Activated B cell treated with CpG ODN at 0.5 μM for 24 hours (primary cell): ENCODE measurements around the gene SIRT6. TPM values are rescaled to one million over a fixed set of nuclear protein-coding genes. Genes with fewer than 3 reads are reported as not detected.

Experiments
- ATAC-seq: fragments of 200-7000 bp; cut with Tn5 transposase; one replicate; pipeline ENCODE4 v1.10.0; 2021; ENCODE audit warnings: low read depth, mild to moderate bottlenecking, moderate library complexity
- CTCF ChIA-PET: fragments of 350-600 bp; sonication (Branson Sonifier 250); formaldehyde crosslinking; loops from one replicate; lab custom pipeline; 2021; ENCODE audit warnings: antibody characterized with exemption; lab: Charles Lee
- POLR2A ChIA-PET: fragments of 350-600 bp; sonication (Branson Sonifier 250); formaldehyde crosslinking; loops from one replicate; lab custom pipeline; 2021; ENCODE audit warnings: antibody characterized with exemption; lab: Charles Lee
- DNase-seq: peaks from one replicate; pipeline ENCODE4 v3.0.0; 2022
- H3K27ac Mint-ChIP-seq: one replicate; pipeline ENCODE4 v1.8.0; 2020; ENCODE audit warnings: mixed read lengths
- H3K27me3 Mint-ChIP-seq: one replicate; pipeline ENCODE4 v1.8.0; 2021; ENCODE audit warnings: mixed read lengths
- H3K36me3 Mint-ChIP-seq: one replicate; pipeline ENCODE4 v1.8.0; 2021; ENCODE audit warnings: low read depth, mixed read lengths
- H3K4me1 Mint-ChIP-seq: one replicate; pipeline ENCODE4 v1.8.0; 2021; ENCODE audit warnings: mixed read lengths
- H3K4me3 Mint-ChIP-seq: one replicate; pipeline ENCODE4 v1.8.0; 2020; ENCODE audit warnings: mild to moderate bottlenecking, mixed read lengths
- H3K9me3 Mint-ChIP-seq: one replicate; pipeline ENCODE4 v1.8.0; 2020; ENCODE audit warnings: mixed read lengths
- intact Hi-C: fragments of 100-400 bp; cut with micrococcal nuclease; formaldehyde crosslinking; loops from one replicate; pipeline ENCODE4 v1.15.1; 2024
- total RNA-seq: library from RNA; stranded (reverse); gene quantifications from 2 replicates; pipeline ENCODE4 v1.2.3, GENCODE V29; 2022
- TF ChIP-seq, protein P1 (sequence below): fragments of 200-600 bp; IDR thresholded peaks from one replicate; pipeline ENCODE4 v1.8.0; 2022; ENCODE audit warnings: antibody characterized with exemption, mild to moderate bottlenecking

SIRT6 gene
- total RNA-seq, 1 donor from 2014 or later = 34.1 TPM

DNA sequence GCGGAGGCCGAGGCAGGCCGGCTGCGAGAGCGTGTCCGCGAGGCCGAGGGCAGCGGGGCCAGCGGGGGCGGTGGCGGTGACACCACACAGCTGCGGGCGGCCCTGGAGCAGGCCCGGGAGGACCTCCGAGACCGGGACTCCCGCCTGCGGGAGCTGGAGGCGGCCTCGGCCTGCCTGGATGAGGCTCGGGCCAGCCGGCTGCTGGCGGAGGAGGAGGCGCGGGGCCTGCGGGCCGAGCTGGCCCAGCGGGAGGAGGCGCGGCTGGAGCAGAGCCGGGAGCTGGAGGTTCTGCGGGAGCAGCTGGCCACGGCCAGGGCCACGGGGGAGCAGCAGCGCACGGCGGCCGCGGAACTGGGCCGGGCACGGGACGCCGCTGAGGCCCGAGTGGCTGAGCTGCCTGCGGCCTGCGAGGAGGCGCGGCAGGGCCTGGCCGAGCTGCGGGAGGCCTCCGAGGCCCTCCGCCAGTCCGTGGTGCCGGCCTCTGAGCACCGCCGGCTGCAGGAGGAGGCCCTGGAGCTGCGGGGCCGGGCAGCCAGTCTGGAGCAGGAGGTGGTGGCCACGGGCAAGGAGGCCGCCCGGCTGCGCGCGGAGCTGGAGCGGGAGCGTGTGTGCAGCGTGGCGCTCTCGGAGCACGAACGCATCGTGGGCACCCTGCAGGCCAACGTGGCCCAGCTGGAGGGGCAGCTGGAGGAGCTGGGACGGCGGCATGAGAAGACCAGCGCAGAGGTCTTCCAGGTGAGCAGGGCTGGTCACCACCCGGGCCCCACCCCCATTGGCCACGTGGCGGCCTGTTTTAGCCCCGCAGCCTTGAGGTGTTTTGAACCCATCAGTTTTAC lies 35.3 kb upstream of the SIRT6 start:
- CTCF ChIA-PET = no interaction called here
- Mint-ChIP-seq H3K36me3 (no peaks in the 10 kb centered on the region), H3K27me3 (no peaks in the 10 kb centered on the region), H3K4me1 (peaks cover 11% of the 10 kb centered on the region), H3K27ac (no peak overlapping the region), H3K9me3 (no peaks in the 10 kb centered on the region), H3K4me3 (no peak overlapping the region)
- DNase-seq (no peak), ATAC-seq (no peak)
- TF ChIP-seq, protein P1, sequence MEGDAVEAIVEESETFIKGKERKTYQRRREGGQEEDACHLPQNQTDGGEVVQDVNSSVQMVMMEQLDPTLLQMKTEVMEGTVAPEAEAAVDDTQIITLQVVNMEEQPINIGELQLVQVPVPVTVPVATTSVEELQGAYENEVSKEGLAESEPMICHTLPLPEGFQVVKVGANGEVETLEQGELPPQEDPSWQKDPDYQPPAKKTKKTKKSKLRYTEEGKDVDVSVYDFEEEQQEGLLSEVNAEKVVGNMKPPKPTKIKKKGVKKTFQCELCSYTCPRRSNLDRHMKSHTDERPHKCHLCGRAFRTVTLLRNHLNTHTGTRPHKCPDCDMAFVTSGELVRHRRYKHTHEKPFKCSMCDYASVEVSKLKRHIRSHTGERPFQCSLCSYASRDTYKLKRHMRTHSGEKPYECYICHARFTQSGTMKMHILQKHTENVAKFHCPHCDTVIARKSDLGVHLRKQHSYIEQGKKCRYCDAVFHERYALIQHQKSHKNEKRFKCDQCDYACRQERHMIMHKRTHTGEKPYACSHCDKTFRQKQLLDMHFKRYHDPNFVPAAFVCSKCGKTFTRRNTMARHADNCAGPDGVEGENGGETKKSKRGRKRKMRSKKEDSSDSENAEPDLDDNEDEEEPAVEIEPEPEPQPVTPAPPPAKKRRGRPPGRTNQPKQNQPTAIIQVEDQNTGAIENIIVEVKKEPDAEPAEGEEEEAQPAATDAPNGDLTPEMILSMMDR = no peak
- intact Hi-C loops = no loop called here
- POLR2A ChIA-PET = no interaction called here

DNA sequence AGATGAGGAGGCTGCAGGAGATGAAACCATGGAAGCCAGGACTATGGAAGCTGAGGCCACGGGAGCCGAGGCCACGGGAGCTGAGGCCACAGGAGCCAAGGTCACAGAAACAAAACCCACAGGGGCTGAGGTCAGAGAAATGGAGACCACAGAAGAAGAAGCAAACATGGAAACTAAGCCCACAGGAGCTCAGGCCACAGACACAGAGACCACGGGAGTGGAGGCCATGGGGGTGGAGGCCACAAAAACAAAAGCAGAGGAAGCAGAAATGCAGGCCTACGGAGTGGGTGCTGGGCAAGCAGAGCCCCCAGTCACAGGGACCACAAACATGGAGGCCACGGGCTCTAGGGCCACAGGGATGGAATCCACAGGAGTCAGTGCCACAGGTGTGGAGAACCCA lies 34.5 kb upstream of the SIRT6 start:
- H3K27ac Mint-ChIP-seq = no peak overlapping the region
- peaks cover 11% of the 10 kb centered on the region for H3K4me1 Mint-ChIP-seq
- POLR2A ChIA-PET = interaction anchor here (1.1 kb wide), 1 partner anchor 16 kb away, joined by 8 read pairs; no protein-coding TSS in a partner anchor
- CTCF ChIA-PET = interaction anchor here (0.6 kb wide), 1 partner anchor 69 kb away, joined by 3 read pairs; no protein-coding TSS in a partner anchor
- H3K36me3 Mint-ChIP-seq = no peaks in the 10 kb centered on the region
- H3K4me3 Mint-ChIP-seq = no peak overlapping the region
- intact Hi-C loops = no loop called here
- TF ChIP-seq, protein P1 = no peak
- ATAC-seq (no peak), DNase-seq (no peak)
- H3K27me3 Mint-ChIP-seq = no peaks in the 10 kb centered on the region
- H3K9me3 Mint-ChIP-seq = no peaks in the 10 kb centered on the region

DNA sequence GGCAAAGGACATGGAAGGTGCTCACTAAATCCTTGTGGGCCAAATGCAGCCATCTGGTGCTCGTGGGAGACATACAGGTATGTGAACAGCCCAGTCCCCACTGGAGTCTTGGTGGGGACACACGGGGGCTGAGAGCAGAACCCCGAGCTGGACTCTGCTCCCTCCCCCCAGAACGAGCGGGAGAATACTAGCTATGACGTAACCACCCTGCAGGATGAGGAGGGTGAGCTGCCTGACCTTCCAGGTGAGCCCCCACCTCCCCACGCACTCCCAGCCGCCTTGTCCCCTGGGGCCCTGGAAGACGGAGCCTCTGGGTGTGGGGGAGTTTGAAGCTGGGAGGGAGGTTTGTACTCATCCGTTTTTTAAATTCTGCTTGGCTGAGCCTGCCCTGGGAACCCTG lies 33.4 kb upstream of the SIRT6 start:
- no peak for DNase-seq
- Mint-ChIP-seq H3K36me3 (no peaks in the 10 kb centered on the region), H3K27ac (no peak overlapping the region), H3K9me3 (no peaks in the 10 kb centered on the region), H3K27me3 (no peaks in the 10 kb centered on the region), H3K4me3 (no peak overlapping the region), H3K4me1 (peaks cover 8% of the 10 kb centered on the region)
- TF ChIP-seq, protein P1 = no peak
- POLR2A ChIA-PET = interaction anchor here (1.1 kb wide), 1 partner anchor 17 kb away, joined by 8 read pairs; no protein-coding TSS in a partner anchor
- intact Hi-C loops = no loop called here
- no peak for ATAC-seq
- CTCF ChIA-PET = interaction anchor here (0.7 kb wide), 1 partner anchor 12 kb away, joined by 3 read pairs; no protein-coding TSS in a partner anchor

DNA sequence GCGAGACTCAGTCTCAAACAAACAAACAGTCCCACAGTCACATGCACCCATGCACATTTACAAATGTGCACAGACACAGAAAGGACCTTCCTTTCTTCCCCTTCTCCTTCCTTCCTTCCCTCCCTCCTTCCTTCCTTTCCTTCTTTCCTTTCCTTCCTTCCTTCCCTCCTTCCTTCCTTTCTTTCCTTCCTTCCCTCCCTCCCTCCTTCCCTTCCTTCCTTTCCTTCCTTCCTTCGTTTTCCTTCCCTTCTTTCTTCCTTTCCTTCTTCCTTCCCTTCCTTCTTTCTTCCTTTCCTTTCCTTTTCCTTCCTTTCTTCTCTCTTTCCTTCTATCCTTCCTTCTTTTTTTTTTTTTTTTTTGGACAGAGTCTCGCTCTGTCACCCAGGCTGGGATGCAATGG lies 30.8 kb upstream of the SIRT6 start:
- ChIA-PET POLR2A (no interaction called here), CTCF (no interaction called here)
- TF ChIP-seq, protein P1 = no peak
- Mint-ChIP-seq H3K9me3 (no peaks in the 10 kb centered on the region), H3K4me3 (no peak overlapping the region), H3K36me3 (no peaks in the 10 kb centered on the region), H3K4me1 (peaks cover 8% of the 10 kb centered on the region), H3K27ac (no peak overlapping the region), H3K27me3 (peaks cover 2% of the 10 kb centered on the region)
- no peak for ATAC-seq
- intact Hi-C loops = no loop called here
- DNase-seq = no peak

DNA sequence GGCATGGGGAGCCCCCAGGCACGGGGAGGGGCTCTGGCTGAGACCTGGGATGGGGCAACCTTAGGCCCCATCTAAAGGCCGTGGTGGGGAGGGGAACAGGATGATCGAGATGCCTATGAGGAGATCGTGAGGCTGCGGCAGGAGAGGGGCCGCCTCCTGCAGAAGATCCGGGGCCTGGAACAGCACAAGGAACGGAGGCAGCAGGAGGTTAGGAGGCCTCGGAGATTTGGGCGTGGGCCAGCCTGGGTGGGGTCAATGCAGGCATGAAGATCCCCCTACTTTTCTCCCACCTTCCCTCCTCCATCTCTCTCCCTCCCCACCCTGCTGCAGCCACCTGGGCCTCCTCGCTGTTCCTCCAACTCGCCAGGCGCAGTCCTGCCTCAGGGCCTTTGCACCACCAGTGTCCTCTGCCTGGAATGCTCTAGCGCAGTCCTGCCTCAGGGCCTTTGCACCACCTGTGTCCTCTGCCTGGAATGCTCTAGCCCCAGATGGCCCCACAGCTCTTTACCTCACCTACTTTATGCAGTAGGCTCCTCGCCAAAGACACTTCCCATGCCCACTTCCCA lies 27.9 kb upstream of the SIRT6 start:
- TF ChIP-seq, protein P1 = no peak
- no peak overlapping the region for H3K4me3 Mint-ChIP-seq
- ChIA-PET POLR2A (no interaction called here), CTCF (no interaction called here)
- intact Hi-C loops = no loop called here
- H3K4me1 Mint-ChIP-seq = peaks cover 8% of the 10 kb centered on the region
- peaks cover 2% of the 10 kb centered on the region for H3K27me3 Mint-ChIP-seq
- ATAC-seq (no peak), DNase-seq (no peak)
- H3K27ac Mint-ChIP-seq = no peak overlapping the region
- H3K36me3 Mint-ChIP-seq = no peaks in the 10 kb centered on the region
- no peaks in the 10 kb centered on the region for H3K9me3 Mint-ChIP-seq
